GM12878 (cell line): ENCODE results near the gene DDX5. TPM values are rescaled to one million over a fixed set of nuclear protein-coding genes. Genes with fewer than 3 reads are reported as not detected.

Experiments
- CBFB ChIP-seq: IDR thresholded peaks from 2 replicates; pipeline ENCODE4 v1.6.1; 2016; ENCODE audit warnings: antibody characterized with exemption, low read depth
- IKZF1 ChIP-seq: fragments of 450-650 bp; conservative IDR thresholded peaks from 2 replicates; pipeline ENCODE4 v1.6.1; 2017; ENCODE audit warnings: antibody characterized with exemption, mild to moderate bottlenecking
- IKZF2 ChIP-seq, 2 experiments: fragments of 450-650 bp; IDR thresholded peaks; 2 replicates each; pipeline ENCODE4 v1.6.1; 2017; ENCODE audit warnings: mild to moderate bottlenecking in 2 of 2, moderate library complexity in 2 of 2
- MTA3 ChIP-seq: IDR thresholded peaks from 2 replicates; pipeline ENCODE4 v1.6.1; 2012; ENCODE audit warnings: low read length, inconsistent platforms, borderline replicate concordance
- MXI1 ChIP-seq: fragments of 150-350 bp; IDR thresholded peaks from 2 replicates; pipeline ENCODE4 v1.6.1; 2011; ENCODE audit warnings: low read depth, mild to moderate bottlenecking, inconsistent platforms, low read length, improper control_type of control experiment
- PAX5 ChIP-seq: IDR thresholded peaks from 2 replicates; pipeline ENCODE4 v1.6.1; 2011; ENCODE audit warnings: low read depth, low read length, borderline replicate concordance
- PML ChIP-seq: IDR thresholded peaks from 2 replicates; pipeline ENCODE4 v1.6.1; 2012; ENCODE audit warnings: low read length, inconsistent platforms
- RFX5 ChIP-seq: IDR thresholded peaks from 2 replicates; pipeline ENCODE4 v1.6.1; 2011; ENCODE audit warnings: low read depth, low read length, improper control_type of control experiment
- RUNX3 ChIP-seq: IDR thresholded peaks from 2 replicates; pipeline ENCODE4 v1.6.1; 2012; ENCODE audit warnings: low read length, inconsistent platforms
- SMARCA5 ChIP-seq: fragments of 450-650 bp; IDR thresholded peaks from 2 replicates; pipeline ENCODE4 v1.6.1; 2017; ENCODE audit warnings: mild to moderate bottlenecking
- SP1 ChIP-seq: IDR thresholded peaks from one replicate; pipeline ENCODE4 v1.6.1; 2011; ENCODE audit warnings: low read depth, low read length
- SREBF2 ChIP-seq: IDR thresholded peaks from 2 replicates; pipeline ENCODE4 v1.6.1; 2012; ENCODE audit warnings: mild to moderate bottlenecking, low read length
- STAT3 ChIP-seq: IDR thresholded peaks from 2 replicates; pipeline ENCODE4 v1.6.1; 2011; ENCODE audit warnings: low read depth, low read length, improper control_type of control experiment
- ZBED1 ChIP-seq: IDR thresholded peaks from 2 replicates; pipeline ENCODE4 v1.6.1; 2016; ENCODE audit warnings: borderline replicate concordance
- ZSCAN29 ChIP-seq: fragments of 450-650 bp; IDR thresholded peaks from 2 replicates; pipeline ENCODE4 v1.6.1; 2017; ENCODE audit warnings: mild to moderate bottlenecking, moderate library complexity
- polyA plus RNA-seq, 11 experiments: library from polyadenylated mRNA; depleted of rRNA in 4 of 11; unstranded in 6 of 11; stranded (reverse) in 5 of 11; fragments of >200 nt; fragmentation: Nextera tagmentation in 4 of 11; fragmentation: Illumina TruSeq in 1 of 11; extraction: Ambion mirVana in 4 of 11; extraction: Trizol in 1 of 11; gene quantifications; 1 replicate in 1 of 11; 2 replicates in 10 of 11; pipeline versions ENCODE4 v1.2.1 to v1.2.3, GENCODE V29; 2011 to 2016; ENCODE audit warnings: inconsistent platforms in 2 of 11, missing spikeins in 2 of 11, low read depth in 1 of 11
- total RNA-seq, 4 experiments: library from RNA; depleted of rRNA in 3 of 4; stranded (reverse); fragments of >200 nt in 3 of 4; fragmentation: Illumina TruSeq in 1 of 4; extraction: Trizol in 1 of 4; gene quantifications; 2 replicates each; pipeline versions ENCODE4 v1.2.1 to v1.2.3, GENCODE V29; 2013 to 2021
- TF ChIP-seq, protein P1 (sequence below): fragments of 450-650 bp; formaldehyde crosslinking; IDR thresholded peaks from 2 replicates; pipeline ENCODE4 v1.5.0; 2022; ENCODE audit warnings: mild to moderate bottlenecking, missing genetic modification characterization
- TF ChIP-seq, protein P2 (sequence below): fragments of 450-650 bp; IDR thresholded peaks from 2 replicates; pipeline ENCODE4 v1.6.1; 2014; ENCODE audit warnings: mild to moderate bottlenecking
- TF ChIP-seq, protein P3 (sequence below): IDR thresholded peaks from 2 replicates; pipeline ENCODE4 v1.6.1; 2012; ENCODE audit warnings: low read depth, low read length, improper control_type of control experiment
- TF ChIP-seq, protein P4 (sequence below): IDR thresholded peaks from 2 replicates; pipeline ENCODE4 v1.6.1; 2012; ENCODE audit warnings: mild to moderate bottlenecking, low read depth, low read length
- TF ChIP-seq, protein P5 (sequence below): IDR thresholded peaks from 2 replicates; pipeline ENCODE4 v1.6.1; 2011; ENCODE audit warnings: borderline replicate concordance, low read depth, mild to moderate bottlenecking, moderate library complexity, low read length; ENCODE audit not compliant: insufficient read depth, poor library complexity, severe bottlenecking

The DDX5 gene
- total and polyA plus RNA-seq, 10 of the 15 experiments (the other 5 are each of a cell fraction or from before 2014, with no cell fraction given): 257 to 1,423 (median 719) TPM

DNA sequence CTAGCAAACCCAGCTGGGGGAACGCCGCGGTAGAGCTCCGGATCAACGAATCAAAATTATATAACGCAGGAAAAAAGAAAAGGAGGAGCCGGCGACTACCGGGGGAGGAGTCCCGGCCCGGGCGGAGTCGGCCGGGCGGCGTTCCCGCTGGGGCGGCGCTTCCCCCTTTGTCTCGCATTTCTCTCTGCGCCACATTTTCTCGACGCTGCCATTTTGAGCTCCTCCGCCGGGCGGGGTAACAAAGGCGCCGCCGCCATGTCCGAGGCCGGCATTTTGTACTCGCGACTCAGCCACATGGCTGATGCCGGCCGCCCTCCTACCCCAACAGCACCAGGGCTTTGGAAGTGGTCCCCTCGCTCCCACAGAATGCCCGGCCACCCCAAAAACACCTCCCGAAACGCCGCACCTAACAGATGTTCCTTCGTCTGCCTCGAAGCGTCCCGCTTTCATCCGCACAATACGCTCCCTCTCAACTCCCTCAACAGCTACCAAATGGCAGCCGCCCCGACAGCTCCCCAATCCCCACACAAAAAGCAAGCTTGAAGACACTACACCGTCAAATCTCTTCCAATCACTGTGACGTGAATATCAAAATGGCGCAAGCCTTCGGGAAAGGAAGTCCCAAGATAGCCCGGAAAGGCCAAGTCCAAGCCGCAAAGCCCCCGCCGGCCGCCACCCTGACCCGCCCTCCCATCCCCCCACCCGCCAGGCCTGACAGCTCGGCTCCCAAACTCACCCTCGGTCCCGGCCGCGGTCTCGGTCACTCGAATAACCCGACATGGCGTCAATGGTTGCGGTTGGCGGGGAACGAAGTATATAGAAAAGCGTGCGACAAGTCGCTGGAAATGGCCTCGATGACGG is 519 bp downstream of the DDX5 start (continued):
- TF ChIP-seq PAX5 (no peak), PML (no peak), IKZF1 (no peak), SREBF2 (no peak), CBFB (no peak), MTA3 (no peak; the same call in 1 of the 2 replicates), STAT3 (no peak), MXI1 (peak; percentile 86), ZSCAN29 (no peak), RUNX3 (no peak), SMARCA5 (0 out of 2 replicates have a peak, but pooled peaks have one; percentile 43), SP1 (no peak), RFX5 (no peak), ZBED1 (no peak), IKZF2 (IDR thresholded peaks at IDR 0.05) (no peak)
- TF ChIP-seq, protein P1, sequence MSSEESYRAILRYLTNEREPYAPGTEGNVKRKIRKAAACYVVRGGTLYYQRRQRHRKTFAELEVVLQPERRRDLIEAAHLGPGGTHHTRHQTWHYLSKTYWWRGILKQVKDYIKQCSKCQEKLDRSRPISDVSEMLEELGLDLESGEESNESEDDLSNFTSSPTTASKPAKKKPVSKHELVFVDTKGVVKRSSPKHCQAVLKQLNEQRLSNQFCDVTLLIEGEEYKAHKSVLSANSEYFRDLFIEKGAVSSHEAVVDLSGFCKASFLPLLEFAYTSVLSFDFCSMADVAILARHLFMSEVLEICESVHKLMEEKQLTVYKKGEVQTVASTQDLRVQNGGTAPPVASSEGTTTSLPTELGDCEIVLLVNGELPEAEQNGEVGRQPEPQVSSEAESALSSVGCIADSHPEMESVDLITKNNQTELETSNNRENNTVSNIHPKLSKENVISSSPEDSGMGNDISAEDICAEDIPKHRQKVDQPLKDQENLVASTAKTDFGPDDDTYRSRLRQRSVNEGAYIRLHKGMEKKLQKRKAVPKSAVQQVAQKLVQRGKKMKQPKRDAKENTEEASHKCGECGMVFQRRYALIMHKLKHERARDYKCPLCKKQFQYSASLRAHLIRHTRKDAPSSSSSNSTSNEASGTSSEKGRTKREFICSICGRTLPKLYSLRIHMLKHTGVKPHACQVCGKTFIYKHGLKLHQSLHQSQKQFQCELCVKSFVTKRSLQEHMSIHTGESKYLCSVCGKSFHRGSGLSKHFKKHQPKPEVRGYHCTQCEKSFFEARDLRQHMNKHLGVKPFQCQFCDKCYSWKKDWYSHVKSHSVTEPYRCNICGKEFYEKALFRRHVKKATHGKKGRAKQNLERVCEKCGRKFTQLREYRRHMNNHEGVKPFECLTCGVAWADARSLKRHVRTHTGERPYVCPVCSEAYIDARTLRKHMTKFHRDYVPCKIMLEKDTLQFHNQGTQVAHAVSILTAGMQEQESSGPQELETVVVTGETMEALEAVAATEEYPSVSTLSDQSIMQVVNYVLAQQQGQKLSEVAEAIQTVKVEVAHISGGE (CRISPR knock-in tag): no peak
- TF ChIP-seq, protein P2, sequence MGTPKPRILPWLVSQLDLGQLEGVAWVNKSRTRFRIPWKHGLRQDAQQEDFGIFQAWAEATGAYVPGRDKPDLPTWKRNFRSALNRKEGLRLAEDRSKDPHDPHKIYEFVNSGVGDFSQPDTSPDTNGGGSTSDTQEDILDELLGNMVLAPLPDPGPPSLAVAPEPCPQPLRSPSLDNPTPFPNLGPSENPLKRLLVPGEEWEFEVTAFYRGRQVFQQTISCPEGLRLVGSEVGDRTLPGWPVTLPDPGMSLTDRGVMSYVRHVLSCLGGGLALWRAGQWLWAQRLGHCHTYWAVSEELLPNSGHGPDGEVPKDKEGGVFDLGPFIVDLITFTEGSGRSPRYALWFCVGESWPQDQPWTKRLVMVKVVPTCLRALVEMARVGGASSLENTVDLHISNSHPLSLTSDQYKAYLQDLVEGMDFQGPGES: no peak
- TF ChIP-seq, protein P3, sequence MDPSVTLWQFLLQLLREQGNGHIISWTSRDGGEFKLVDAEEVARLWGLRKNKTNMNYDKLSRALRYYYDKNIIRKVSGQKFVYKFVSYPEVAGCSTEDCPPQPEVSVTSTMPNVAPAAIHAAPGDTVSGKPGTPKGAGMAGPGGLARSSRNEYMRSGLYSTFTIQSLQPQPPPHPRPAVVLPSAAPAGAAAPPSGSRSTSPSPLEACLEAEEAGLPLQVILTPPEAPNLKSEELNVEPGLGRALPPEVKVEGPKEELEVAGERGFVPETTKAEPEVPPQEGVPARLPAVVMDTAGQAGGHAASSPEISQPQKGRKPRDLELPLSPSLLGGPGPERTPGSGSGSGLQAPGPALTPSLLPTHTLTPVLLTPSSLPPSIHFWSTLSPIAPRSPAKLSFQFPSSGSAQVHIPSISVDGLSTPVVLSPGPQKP: 0 out of 2 replicates have a peak, but pooled peaks have one; percentile 44
- TF ChIP-seq, protein P4, sequence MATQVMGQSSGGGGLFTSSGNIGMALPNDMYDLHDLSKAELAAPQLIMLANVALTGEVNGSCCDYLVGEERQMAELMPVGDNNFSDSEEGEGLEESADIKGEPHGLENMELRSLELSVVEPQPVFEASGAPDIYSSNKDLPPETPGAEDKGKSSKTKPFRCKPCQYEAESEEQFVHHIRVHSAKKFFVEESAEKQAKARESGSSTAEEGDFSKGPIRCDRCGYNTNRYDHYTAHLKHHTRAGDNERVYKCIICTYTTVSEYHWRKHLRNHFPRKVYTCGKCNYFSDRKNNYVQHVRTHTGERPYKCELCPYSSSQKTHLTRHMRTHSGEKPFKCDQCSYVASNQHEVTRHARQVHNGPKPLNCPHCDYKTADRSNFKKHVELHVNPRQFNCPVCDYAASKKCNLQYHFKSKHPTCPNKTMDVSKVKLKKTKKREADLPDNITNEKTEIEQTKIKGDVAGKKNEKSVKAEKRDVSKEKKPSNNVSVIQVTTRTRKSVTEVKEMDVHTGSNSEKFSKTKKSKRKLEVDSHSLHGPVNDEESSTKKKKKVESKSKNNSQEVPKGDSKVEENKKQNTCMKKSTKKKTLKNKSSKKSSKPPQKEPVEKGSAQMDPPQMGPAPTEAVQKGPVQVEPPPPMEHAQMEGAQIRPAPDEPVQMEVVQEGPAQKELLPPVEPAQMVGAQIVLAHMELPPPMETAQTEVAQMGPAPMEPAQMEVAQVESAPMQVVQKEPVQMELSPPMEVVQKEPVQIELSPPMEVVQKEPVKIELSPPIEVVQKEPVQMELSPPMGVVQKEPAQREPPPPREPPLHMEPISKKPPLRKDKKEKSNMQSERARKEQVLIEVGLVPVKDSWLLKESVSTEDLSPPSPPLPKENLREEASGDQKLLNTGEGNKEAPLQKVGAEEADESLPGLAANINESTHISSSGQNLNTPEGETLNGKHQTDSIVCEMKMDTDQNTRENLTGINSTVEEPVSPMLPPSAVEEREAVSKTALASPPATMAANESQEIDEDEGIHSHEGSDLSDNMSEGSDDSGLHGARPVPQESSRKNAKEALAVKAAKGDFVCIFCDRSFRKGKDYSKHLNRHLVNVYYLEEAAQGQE: no peak
- TF ChIP-seq, protein P5, sequence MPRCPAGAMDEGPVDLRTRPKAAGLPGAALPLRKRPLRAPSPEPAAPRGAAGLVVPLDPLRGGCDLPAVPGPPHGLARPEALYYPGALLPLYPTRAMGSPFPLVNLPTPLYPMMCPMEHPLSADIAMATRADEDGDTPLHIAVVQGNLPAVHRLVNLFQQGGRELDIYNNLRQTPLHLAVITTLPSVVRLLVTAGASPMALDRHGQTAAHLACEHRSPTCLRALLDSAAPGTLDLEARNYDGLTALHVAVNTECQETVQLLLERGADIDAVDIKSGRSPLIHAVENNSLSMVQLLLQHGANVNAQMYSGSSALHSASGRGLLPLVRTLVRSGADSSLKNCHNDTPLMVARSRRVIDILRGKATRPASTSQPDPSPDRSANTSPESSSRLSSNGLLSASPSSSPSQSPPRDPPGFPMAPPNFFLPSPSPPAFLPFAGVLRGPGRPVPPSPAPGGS: no peak
